GM19035 (cell line): ENCODE measurements around the gene CYFIP2.

ENCODE experiments used
- ATAC-seq: cut with Tn5 transposase; IDR thresholded peaks from one replicate; pipeline ENCODE4 v1.9.1; 2021; ENCODE audit not compliant: unreplicated experiment

Gene CYFIP2

GRCh38 chr5:157253547-157253946 lies 12.4 kb upstream of the CYFIP2 start:
- ATAC-seq = peak; percentile 63

- ATAC-seq = no peak
Observed at GRCh38 chr5:157258450-157258849, 7.5 kb upstream of the CYFIP2 start.

- ATAC-seq = no peak
Observed at GRCh38 chr5:157259699-157260098, 6.2 kb upstream of the CYFIP2 start.

- ATAC-seq = no peak
Observed at GRCh38 chr5:157263496-157264090, 2.3 kb upstream of the CYFIP2 start.

GRCh38 chr5:157266286-157267007 lies 524 bp downstream of the CYFIP2 start:
- peak; percentile 51 for ATAC-seq

- no peak for ATAC-seq
Observed at GRCh38 chr5:157267025-157267424, 1.1 kb downstream of the CYFIP2 start.

GRCh38 chr5:157267761-157268480 lies 2.0 kb downstream of the CYFIP2 start:
- ATAC-seq = no peak

GRCh38 chr5:157269165-157269671 lies 3.3 kb downstream of the CYFIP2 start:
- ATAC-seq = no peak

GRCh38 chr5:157269761-157270272 lies 3.9 kb downstream of the CYFIP2 start:
- no peak for ATAC-seq

GRCh38 chr5:157270771-157271170 lies 4.8 kb downstream of the CYFIP2 start:
- no peak for ATAC-seq

- peak; percentile 79 for ATAC-seq
Observed at GRCh38 chr5:157271740-157272271, 5.9 kb downstream of the CYFIP2 start.

GRCh38 chr5:157273131-157273556 lies 7.2 kb downstream of the CYFIP2 start:
- ATAC-seq = peak; percentile 52

GRCh38 chr5:157275403-157275802 lies 9.5 kb downstream of the CYFIP2 start:
- ATAC-seq = no peak

- ATAC-seq = no peak
Observed at GRCh38 chr5:157278319-157279037, 12.6 kb downstream of the CYFIP2 start.

- no peak for ATAC-seq
Observed at GRCh38 chr5:157279605-157280239, 13.8 kb downstream of the CYFIP2 start.

- no peak for ATAC-seq
Observed at GRCh38 chr5:157280927-157281326, 15.0 kb downstream of the CYFIP2 start.

GRCh38 chr5:157282150-157282549 lies 16.2 kb downstream of the CYFIP2 start:
- ATAC-seq = no peak

GRCh38 chr5:157283434-157283833 lies 17.5 kb downstream of the CYFIP2 start:
- peak; percentile 93 for ATAC-seq

- ATAC-seq = no peak
Observed at GRCh38 chr5:157284458-157285212, 18.7 kb downstream of the CYFIP2 start.
